Upper lobe of left lung (tissue), 6 donors: ENCODE data around the gene DNAJB2. TPM values are rescaled to one million over a fixed set of nuclear protein-coding genes. Genes with fewer than 3 reads are reported as not detected.

ENCODE experiments used
- ATAC-seq, 2 donors: fragments of 200-7000 bp; cut with Tn5 transposase; one replicate each; pipeline ENCODE4 v1.9.1; 2022; ENCODE audit warnings: mild to moderate bottlenecking in 2 of 2, moderate library complexity in 2 of 2; ENCODE audit not compliant: low FRiP score in 2 of 2
- DNase-seq, 2 donors: peaks; one replicate each; pipeline ENCODE4 v3.0.0-alpha.2; 2019 to 2020
- H3K27ac ChIP-seq, 4 donors: fragments of 200-600 bp; sonication (generic); one replicate each; pipeline ENCODE4 v1.5.1; 2016 to 2019
- H3K27me3 ChIP-seq, 4 donors: fragments of 200-600 bp; sonication (generic); one replicate each; pipeline ENCODE4 v1.5.1; 2017 to 2019
- H3K36me3 ChIP-seq, 4 donors: fragments of 200-600 bp; sonication (generic); one replicate each; pipeline ENCODE4 v1.5.1; 2016 to 2019
- H3K4me1 ChIP-seq, 4 donors: fragments of 200-600 bp; sonication (generic); one replicate each; pipeline ENCODE4 v1.5.1; 2018 to 2019
- H3K4me3 ChIP-seq, 4 donors: fragments of 200-600 bp; sonication (generic); one replicate each; pipeline ENCODE4 v1.5.1; 2017 to 2019; ENCODE audit warnings: mild to moderate bottlenecking in 2 of 4, moderate library complexity in 1 of 4
- H3K9me3 ChIP-seq, 4 donors: fragments of 200-600 bp; sonication (generic); one replicate each; pipeline ENCODE4 v1.5.1; 2018 to 2019
- CTCF ChIP-seq, 6 experiments: fragments of 450-650 bp in 4 of 6; fragments of 200-600 bp in 2 of 6; sonication (generic) in 2 of 6; IDR thresholded peaks; one replicate each; pipeline ENCODE4 v1.5.1; 2016 to 2019; ENCODE audit warnings: antibody characterized with exemption in 6 of 6
- EP300 ChIP-seq, 4 donors: sonication (generic); formaldehyde crosslinking; IDR thresholded peaks; one replicate each; pipeline ENCODE4 v1.5.1; 2017; ENCODE audit warnings: antibody characterized with exemption in 4 of 4, control low read depth in 2 of 4
- POLR2A ChIP-seq, 4 donors: fragments of 450-650 bp; IDR thresholded peaks; one replicate each; pipeline ENCODE4 v1.5.1; 2016 to 2017; ENCODE audit warnings: antibody characterized with exemption in 4 of 4, mild to moderate bottlenecking in 2 of 4
- POLR2AphosphoS5 ChIP-seq, 2 donors: sonication (generic); formaldehyde crosslinking; IDR thresholded peaks; one replicate each; pipeline ENCODE4 v1.5.1; 2017; ENCODE audit warnings: antibody characterized with exemption in 2 of 2
- WGBS, 2 donors: methylation state at CpG; one replicate each; pipeline ENCODE4 v1.1.5; 2017 to 2018; 5-methylcytosine and 5-hydroxymethylcytosine counted together
- total RNA-seq, 6 donors: library from RNA; depleted of rRNA in 4 of 6; stranded (reverse); fragments of >200 nt in 4 of 6; gene quantifications; one replicate each; pipeline versions ENCODE4 v1.1.0 to v1.2.1, GENCODE V29; 2016 to 2021
- donor health status: DM: no; HTN: no; CAD: no; lungs with moderate emphysema.
- donor health status: DM: no; HTN: yes; CAD: no; lungs with severe emphysema.

Gene DNAJB2
- total RNA-seq, 6 donors from 2014 or later, result 58.6 to 86.1 (median 75.5) TPM

GRCh38 chr2:219325657-219326315 lies 46.6 kb downstream of the DNAJB2 start:
- DNase-seq (no peak), ATAC-seq (no peak)
- TF ChIP-seq POLR2A (IDR thresholded peaks at IDR 0.05), result no peak
- no peak for TF ChIP-seq POLR2AphosphoS5 (IDR thresholded peaks at IDR 0.05)
- TF ChIP-seq CTCF (IDR thresholded peaks at IDR 0.05), result no peak
- no peak for TF ChIP-seq EP300 (IDR thresholded peaks at IDR 0.05)
- 61 to 67% methylated on average over 9 of the region's 9 CpGs for WGBS, 2 donors
- H3K27ac ChIP-seq, result no peak overlapping the region
- H3K27me3 ChIP-seq, result no peaks in the 10 kb centered on the region
- H3K36me3 ChIP-seq, result no peaks in the 10 kb centered on the region
- no peaks in the 10 kb centered on the region for H3K9me3 ChIP-seq
- H3K4me1 ChIP-seq, result no peaks in the 10 kb centered on the region
- no peak overlapping the region for H3K4me3 ChIP-seq

GRCh38 chr2:219327719-219328118 lies 48.6 kb downstream of the DNAJB2 start:
- Histone ChIP-seq H3K4me1 (no peaks in the 10 kb centered on the region), H3K36me3 (no peaks in the 10 kb centered on the region), H3K9me3 (no peaks in the 10 kb centered on the region), H3K4me3 (no peak overlapping the region), H3K27me3 (peaks cover 0 to 13% (median 5%) of the 10 kb centered on the region in 4 donors), H3K27ac (no peak overlapping the region)
- TF ChIP-seq POLR2AphosphoS5 (IDR thresholded peaks at IDR 0.05) (no peak), POLR2A (IDR thresholded peaks at IDR 0.05) (no peak), CTCF (IDR thresholded peaks at IDR 0.05) (no peak), EP300 (IDR thresholded peaks at IDR 0.05) (no peak)
- WGBS, 2 donors, result 42 to 48% methylated on average over 2 of the region's 2 CpGs
- DNase-seq, result no peak
- ATAC-seq, result no peak

GRCh38 chr2:219331560-219332213 lies 52.5 kb downstream of the DNAJB2 start:
- Histone ChIP-seq H3K27ac (no peak overlapping the region), H3K36me3 (no peaks in the 10 kb centered on the region), H3K4me1 (no peaks in the 10 kb centered on the region), H3K9me3 (peaks cover 0 to 10% (median 0%) of the 10 kb centered on the region in 4 donors), H3K4me3 (no peak overlapping the region), H3K27me3 (peaks cover 0 to 13% (median 5%) of the 10 kb centered on the region in 4 donors)
- TF ChIP-seq CTCF (IDR thresholded peaks at IDR 0.05), result no peak
- 13 to 21% methylated on average over 33 to 39 of the region's 39 CpGs for WGBS, 2 donors
- DNase-seq (peak in 1 of 2 donors; percentile 89), ATAC-seq (peak; percentile 63 to 74)

GRCh38 chr2:219332542-219332941 lies 53.4 kb downstream of the DNAJB2 start, which contains the start of gene RESP18:
RESP18 (minus strand) TSS chr2:219332744.
- Histone ChIP-seq H3K27ac (no peak within 1 kb of the TSS), H3K27me3 (peaks cover 0 to 13% (median 5%) of the 10 kb centered on the region in 4 donors)
- 7% methylated on average over 23 to 24 of the region's 24 CpGs for WGBS, 2 donors

More at GRCh38 chr2:219332542-219332941, 53.4 kb downstream of the DNAJB2 start, which contains the start of gene RESP18:
- peaks cover 0 to 16% (median 0%) of the 10 kb centered on the region in 4 donors for H3K9me3 ChIP-seq
- H3K4me3 ChIP-seq, result no peak within 1 kb of the TSS
- DNase-seq, result peak in 1 of 2 donors; percentile 58
- no peak for TF ChIP-seq POLR2A (IDR thresholded peaks at IDR 0.05)
- no peak for TF ChIP-seq POLR2AphosphoS5 (IDR thresholded peaks at IDR 0.05)
- TF ChIP-seq EP300 (IDR thresholded peaks at IDR 0.05), result no peak
- TF ChIP-seq CTCF (IDR thresholded peaks at IDR 0.05), result no peak
- no peak for ATAC-seq
- no peaks in the 10 kb centered on the region for H3K4me1 ChIP-seq
- no peaks in the 10 kb centered on the region for H3K36me3 ChIP-seq
